HG02870 (cell line): ENCODE data around the gene TIMP2.
"Not testable (repeated sequence)": the region's sequence is repeated elsewhere in the genome, so short reads cannot be mapped to it uniquely, and the experiment has no call there.

ENCODE experiments used
- ATAC-seq: cut with Tn5 transposase; IDR thresholded peaks from one replicate; pipeline ENCODE4 v1.9.1; 2021; ENCODE audit warnings: mild to moderate bottlenecking, moderate library complexity; ENCODE audit not compliant: unreplicated experiment

Gene TIMP2

GRCh38 chr17:78957128-78957527 is 31.9 kb upstream of the TIMP2 start:
- no peak for ATAC-seq

- ATAC-seq, result no peak
Measured at GRCh38 chr17:78956254-78956653, 31.1 kb upstream of the TIMP2 start.

- ATAC-seq, result no peak
Measured at GRCh38 chr17:78954684-78955083, 29.5 kb upstream of the TIMP2 start.

- ATAC-seq, result no peak
Measured at GRCh38 chr17:78953356-78954350, 28.5 kb upstream of the TIMP2 start.

- no peak for ATAC-seq
Measured at GRCh38 chr17:78952706-78953105, 27.5 kb upstream of the TIMP2 start.

GRCh38 chr17:78951967-78952551 is 26.9 kb upstream of the TIMP2 start:
- no peak for ATAC-seq

GRCh38 chr17:78950870-78951269 is 25.7 kb upstream of the TIMP2 start:
- no peak for ATAC-seq

GRCh38 chr17:78947235-78948149 is 22.3 kb upstream of the TIMP2 start:
- ATAC-seq, result no peak

GRCh38 chr17:78946631-78947030 is 21.4 kb upstream of the TIMP2 start:
- no peak for ATAC-seq

GRCh38 chr17:78946131-78946530 is 20.9 kb upstream of the TIMP2 start:
- ATAC-seq, result no peak

- not testable (repeated sequence) for ATAC-seq
Measured at GRCh38 chr17:78945455-78945854, 20.3 kb upstream of the TIMP2 start.

- no peak for ATAC-seq
Measured at GRCh38 chr17:78944956-78945355, 19.8 kb upstream of the TIMP2 start.

GRCh38 chr17:78944026-78944425 is 18.8 kb upstream of the TIMP2 start:
- no peak for ATAC-seq

- no peak for ATAC-seq
Measured at GRCh38 chr17:78940708-78941107, 15.5 kb upstream of the TIMP2 start.

- ATAC-seq, result no peak
Measured at GRCh38 chr17:78940258-78940657, 15.1 kb upstream of the TIMP2 start.

- no peak for ATAC-seq
Measured at GRCh38 chr17:78939615-78940014, 14.4 kb upstream of the TIMP2 start.

- ATAC-seq, result no peak
Measured at GRCh38 chr17:78937561-78937960, 12.4 kb upstream of the TIMP2 start.

GRCh38 chr17:78935419-78936323 is 10.5 kb upstream of the TIMP2 start:
- no peak for ATAC-seq

GRCh38 chr17:78934681-78935418 is 9.7 kb upstream of the TIMP2 start:
- no peak for ATAC-seq
